Astrocyte (in vitro differentiated cells and primary cell): ENCODE data around the gene PPP1R7.

Experiments used
- CTCF ChIP-seq: IDR thresholded peaks from 2 replicates; pipeline ENCODE4 v1.5.1; 2011; ENCODE audit warnings: low read depth, mild to moderate bottlenecking, inconsistent platforms, low read length, moderate library complexity; ENCODE audit not compliant: insufficient read depth
- EZH2 ChIP-seq: IDR thresholded peaks from 2 replicates; pipeline ENCODE4 v1.6.1; 2012; ENCODE audit warnings: mild to moderate bottlenecking, low read length, inconsistent platforms; ENCODE audit not compliant: insufficient read depth

GRCh38 chr2:241188361-241189092, 38.3 kb downstream of the PPP1R7 start, which contains the start of gene ANO7:
- no peak for TF ChIP-seq CTCF
- TF ChIP-seq EZH2 = no peak
